ACC112 (cell line): Measurements from ENCODE around the gene GAB1.
"Not testable (repeated sequence)": the region's sequence is repeated elsewhere in the genome, so short reads cannot be mapped to it uniquely, and the experiment has no call there.

ENCODE experiments used
- H2AFZ ChIP-seq: fragments of 200-600 bp; sonication (generic); one replicate; pipeline ENCODE4 v1.6.0; 2017; ENCODE audit warnings: antibody characterized with exemption, low read length; ENCODE audit not compliant: unreplicated experiment
- H3K27ac ChIP-seq: fragments of 200-600 bp; sonication (generic); 2 replicates; pipeline ENCODE4 v1.5.1; 2014; ENCODE audit warnings: low read depth, mild to moderate bottlenecking, antibody characterized with exemption, low read length, moderate library complexity
- H3K27me3 ChIP-seq: fragments of 200-600 bp; sonication (generic); 2 replicates; pipeline ENCODE4 v1.6.1; 2014; ENCODE audit warnings: mild to moderate bottlenecking, antibody characterized with exemption, low read length, moderate library complexity, mixed read lengths; ENCODE audit not compliant: insufficient read depth
- H3K36me3 ChIP-seq: fragments of 200-600 bp; sonication (generic); 2 replicates; pipeline ENCODE4 v1.6.1; 2016; ENCODE audit warnings: mild to moderate bottlenecking, antibody characterized with exemption, low read length, moderate library complexity, mixed read lengths; ENCODE audit not compliant: insufficient read depth
- H3K4me1 ChIP-seq: fragments of 200-600 bp; sonication (generic); one replicate; pipeline ENCODE4 v1.6.1; 2016; ENCODE audit warnings: low read length, mixed read lengths; ENCODE audit not compliant: insufficient read depth, unreplicated experiment, control insufficient read depth
- H3K4me3 ChIP-seq: fragments of 200-600 bp; sonication (generic); 2 replicates; pipeline ENCODE4 v1.5.1; 2014; ENCODE audit warnings: mild to moderate bottlenecking, low read depth, low read length
- H3K79me2 ChIP-seq: fragments of 200-600 bp; sonication (generic); one replicate; pipeline ENCODE4 v1.6.0; 2016; ENCODE audit warnings: low read length; ENCODE audit not compliant: control insufficient read depth, unreplicated experiment, insufficient read depth

Gene GAB1

GRCh38 chr4:143349858-143350527, 13.3 kb downstream of the GAB1 start:
- not testable (repeated sequence) for H2AFZ ChIP-seq, H3K4me3 ChIP-seq, H3K27ac ChIP-seq, H3K27me3 ChIP-seq, H3K36me3 ChIP-seq
- peaks cover 14% of the 10 kb centered on the region for H3K79me2 ChIP-seq
- peaks cover 22% of the 10 kb centered on the region for H3K4me1 ChIP-seq

DNA sequence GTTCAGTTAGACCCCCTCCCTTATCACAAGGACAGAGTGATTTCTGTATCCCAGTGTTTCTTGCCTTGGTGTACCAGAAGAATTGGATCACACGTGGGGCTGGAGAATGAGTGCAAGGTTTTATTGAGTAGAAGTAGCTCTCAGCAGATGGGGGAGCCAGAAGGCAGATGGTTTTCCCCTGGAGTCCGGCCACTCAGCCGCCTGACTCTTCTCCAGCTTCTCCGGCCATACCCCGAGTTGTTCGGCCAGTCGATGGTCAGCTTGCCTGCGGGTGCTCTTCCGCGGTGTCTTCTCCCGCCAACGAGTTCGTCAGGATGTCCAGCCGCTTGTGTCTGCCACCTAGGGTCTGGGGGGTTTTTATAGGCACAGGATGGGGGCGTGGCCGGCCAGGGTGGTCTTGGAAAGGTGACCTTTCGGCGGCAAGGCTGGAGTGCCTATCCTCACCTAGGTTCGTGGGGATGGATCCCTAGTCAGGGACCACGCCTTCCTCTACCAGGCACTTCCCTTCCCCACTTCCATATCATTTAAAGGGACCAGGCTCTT, 14.5 kb downstream of the GAB1 start:
- H3K27me3 ChIP-seq, result no peaks in the 10 kb centered on the region
- H3K4me3 ChIP-seq, result no peak overlapping the region
- peaks cover 16% of the 10 kb centered on the region for H3K79me2 ChIP-seq
- no peaks in the 10 kb centered on the region for H3K36me3 ChIP-seq
- H3K27ac ChIP-seq, result no peak overlapping the region
- no peak overlapping the region for H2AFZ ChIP-seq
- H3K4me1 ChIP-seq, result peaks cover 25% of the 10 kb centered on the region

GRCh38 chr4:143351774-143352451, 15.2 kb downstream of the GAB1 start:
- Histone ChIP-seq H3K27me3 (no peaks in the 10 kb centered on the region), H3K4me1 (peaks cover 30% of the 10 kb centered on the region), H3K79me2 (peaks cover 16% of the 10 kb centered on the region), H3K36me3 (no peaks in the 10 kb centered on the region), H2AFZ (no peak overlapping the region), H3K27ac (no peak overlapping the region), H3K4me3 (no peak overlapping the region)

GRCh38 chr4:143352720-143353119, 16.0 kb downstream of the GAB1 start:
- H3K36me3 ChIP-seq, result no peaks in the 10 kb centered on the region
- H3K4me1 ChIP-seq, result peaks cover 30% of the 10 kb centered on the region
- H2AFZ ChIP-seq, result no peak overlapping the region
- peaks cover 11% of the 10 kb centered on the region for H3K79me2 ChIP-seq
- H3K4me3 ChIP-seq, result no peak overlapping the region
- H3K27me3 ChIP-seq, result no peaks in the 10 kb centered on the region
- H3K27ac ChIP-seq, result no peak overlapping the region

- H3K79me2 ChIP-seq, result peaks cover 11% of the 10 kb centered on the region
- no peak overlapping the region for H3K4me3 ChIP-seq
- no peaks in the 10 kb centered on the region for H3K27me3 ChIP-seq
- no peak overlapping the region for H2AFZ ChIP-seq
- no peaks in the 10 kb centered on the region for H3K36me3 ChIP-seq
- H3K4me1 ChIP-seq, result peaks cover 35% of the 10 kb centered on the region
- no peak overlapping the region for H3K27ac ChIP-seq
These were observed 17.1 kb downstream of the GAB1 start for GRCh38 chr4:143353797-143354196.

DNA sequence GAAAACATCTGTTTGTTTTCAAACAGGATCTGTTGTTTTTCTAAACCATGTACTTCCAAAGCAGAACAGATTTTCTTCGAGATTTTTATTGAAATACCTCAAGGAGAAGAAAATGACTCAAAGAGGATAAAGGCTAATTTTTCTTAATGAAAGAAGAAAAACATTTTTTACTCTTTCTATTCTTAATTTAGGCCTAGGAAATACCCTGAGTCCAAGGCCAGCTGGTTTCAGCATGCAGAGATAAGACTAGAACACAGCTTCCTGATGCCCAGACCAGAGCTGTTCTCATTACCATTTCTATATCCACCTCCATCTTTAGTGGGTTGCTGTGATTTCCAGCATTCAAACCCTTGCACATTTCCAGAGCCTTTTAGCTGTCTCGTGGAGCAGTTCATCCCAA, 18.3 kb downstream of the GAB1 start:
- Histone ChIP-seq H3K79me2 (peaks cover 11% of the 10 kb centered on the region), H3K36me3 (no peaks in the 10 kb centered on the region), H2AFZ (no peak overlapping the region), H3K4me1 (peaks cover 45% of the 10 kb centered on the region), H3K27me3 (no peaks in the 10 kb centered on the region), H3K27ac (no peak overlapping the region), H3K4me3 (no peak overlapping the region)

- Histone ChIP-seq H2AFZ (no peak overlapping the region), H3K4me3 (peak overlapping the region; percentile 17; the same call in 1 of the 2 replicates), H3K27me3 (no peaks in the 10 kb centered on the region), H3K36me3 (no peaks in the 10 kb centered on the region), H3K79me2 (peaks cover 11% of the 10 kb centered on the region), H3K27ac (no peak overlapping the region), H3K4me1 (peaks cover 51% of the 10 kb centered on the region)
These were observed 19.0 kb downstream of the GAB1 start for GRCh38 chr4:143355540-143356217.

GRCh38 chr4:143356493-143356892, 19.8 kb downstream of the GAB1 start:
- Histone ChIP-seq H3K27ac (no peak overlapping the region), H2AFZ (no peak overlapping the region), H3K4me1 (peaks cover 59% of the 10 kb centered on the region), H3K79me2 (peaks cover 11% of the 10 kb centered on the region), H3K27me3 (no peaks in the 10 kb centered on the region), H3K36me3 (no peaks in the 10 kb centered on the region), H3K4me3 (no peak overlapping the region)

DNA sequence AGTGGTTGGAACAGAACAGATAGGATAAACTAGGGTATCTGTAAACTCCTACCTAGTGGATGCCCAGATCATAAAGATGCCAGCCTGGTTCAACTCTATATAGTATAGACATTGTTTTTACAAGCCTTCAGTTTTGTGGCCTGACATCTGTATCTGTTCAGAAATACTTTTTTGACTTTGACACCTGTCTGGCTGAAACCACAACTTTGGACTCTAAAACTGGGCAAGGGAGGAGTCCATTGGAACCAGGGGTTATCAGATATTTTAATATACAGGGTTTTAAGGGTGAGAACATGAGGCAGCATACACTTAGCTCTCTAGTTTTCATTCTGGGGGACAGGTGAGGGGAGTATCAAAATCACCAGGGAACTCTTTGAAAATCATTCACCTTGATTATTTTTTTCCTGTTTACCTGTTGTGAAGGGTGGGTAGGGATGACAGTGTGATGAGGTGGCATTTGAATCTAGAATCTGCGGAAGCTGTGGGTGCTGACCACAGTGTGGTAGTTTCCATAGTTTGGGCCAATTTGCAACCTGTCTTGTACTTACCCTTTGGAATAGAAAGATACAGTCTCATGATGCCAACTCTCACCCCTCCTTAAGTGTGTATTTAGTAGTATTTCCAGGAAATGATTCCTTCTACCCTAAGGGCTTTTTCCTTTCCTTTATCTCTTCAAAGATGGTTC, 20.6 kb downstream of the GAB1 start:
- H3K79me2 ChIP-seq, result peaks cover 11% of the 10 kb centered on the region
- H3K4me1 ChIP-seq, result peaks cover 53% of the 10 kb centered on the region
- H3K27ac ChIP-seq, result no peak overlapping the region
- H3K27me3 ChIP-seq, result no peaks in the 10 kb centered on the region
- no peaks in the 10 kb centered on the region for H3K36me3 ChIP-seq
- H3K4me3 ChIP-seq, result no peak overlapping the region
- no peak overlapping the region for H2AFZ ChIP-seq

- Histone ChIP-seq H3K4me1 (peaks cover 51% of the 10 kb centered on the region), H3K79me2 (peaks cover 10% of the 10 kb centered on the region), H3K36me3 (no peaks in the 10 kb centered on the region), H3K27ac (no peak overlapping the region), H2AFZ (no peak overlapping the region), H3K27me3 (no peaks in the 10 kb centered on the region), H3K4me3 (peak overlapping the region; percentile 56; the same call in 1 of the 2 replicates)
These were observed 21.7 kb downstream of the GAB1 start for GRCh38 chr4:143358419-143358818.
